CD4-positive, alpha-beta T cell treated with Interleukin-6 for 4 hours (primary cell): ENCODE measurements around the gene CHN1.

Experiments
- DNase-seq: peaks from one replicate; pipeline ENCODE4 v3.0.0-alpha.2; 2020; ENCODE audit warnings: mixed read lengths

CHN1 gene

GRCh38 chr2:174780856-174781255, 224.3 kb downstream of the CHN1 start:
- DNase-seq: no peak

DNA sequence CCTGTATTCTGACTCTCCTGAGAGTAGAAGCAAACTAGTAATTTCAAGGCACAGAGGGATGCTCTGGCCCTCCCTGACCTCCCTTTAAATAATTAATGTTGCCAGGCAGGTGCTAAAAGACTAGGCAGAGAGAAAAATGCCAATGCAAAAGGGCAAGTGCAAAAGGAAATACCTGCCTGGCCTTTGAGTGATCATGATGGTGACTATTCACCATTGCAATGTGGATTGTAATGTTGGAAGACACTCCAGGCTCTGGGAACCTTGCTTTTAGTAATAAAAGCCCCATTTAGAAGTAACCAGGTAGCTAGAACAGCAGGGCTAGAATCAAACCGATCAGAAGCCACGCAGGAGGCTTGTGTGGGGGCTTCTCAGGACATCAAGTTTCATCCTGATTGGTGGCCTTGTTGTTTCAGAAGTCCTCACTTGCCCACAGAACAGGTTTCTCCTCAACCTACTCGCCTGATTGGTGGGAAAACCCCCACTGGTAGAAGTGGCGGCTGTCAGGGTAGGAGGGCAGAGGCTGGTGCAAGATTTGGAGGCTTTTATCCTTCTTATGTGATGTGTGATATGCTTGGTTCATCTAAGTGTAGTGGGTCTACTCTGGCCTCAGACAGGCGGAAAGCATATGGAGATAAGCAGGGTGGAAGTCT, 224.9 kb downstream of the CHN1 start:
- DNase-seq: no peak

GRCh38 chr2:174779361-174779928, 225.7 kb downstream of the CHN1 start:
- peak; percentile 21 for DNase-seq

DNA sequence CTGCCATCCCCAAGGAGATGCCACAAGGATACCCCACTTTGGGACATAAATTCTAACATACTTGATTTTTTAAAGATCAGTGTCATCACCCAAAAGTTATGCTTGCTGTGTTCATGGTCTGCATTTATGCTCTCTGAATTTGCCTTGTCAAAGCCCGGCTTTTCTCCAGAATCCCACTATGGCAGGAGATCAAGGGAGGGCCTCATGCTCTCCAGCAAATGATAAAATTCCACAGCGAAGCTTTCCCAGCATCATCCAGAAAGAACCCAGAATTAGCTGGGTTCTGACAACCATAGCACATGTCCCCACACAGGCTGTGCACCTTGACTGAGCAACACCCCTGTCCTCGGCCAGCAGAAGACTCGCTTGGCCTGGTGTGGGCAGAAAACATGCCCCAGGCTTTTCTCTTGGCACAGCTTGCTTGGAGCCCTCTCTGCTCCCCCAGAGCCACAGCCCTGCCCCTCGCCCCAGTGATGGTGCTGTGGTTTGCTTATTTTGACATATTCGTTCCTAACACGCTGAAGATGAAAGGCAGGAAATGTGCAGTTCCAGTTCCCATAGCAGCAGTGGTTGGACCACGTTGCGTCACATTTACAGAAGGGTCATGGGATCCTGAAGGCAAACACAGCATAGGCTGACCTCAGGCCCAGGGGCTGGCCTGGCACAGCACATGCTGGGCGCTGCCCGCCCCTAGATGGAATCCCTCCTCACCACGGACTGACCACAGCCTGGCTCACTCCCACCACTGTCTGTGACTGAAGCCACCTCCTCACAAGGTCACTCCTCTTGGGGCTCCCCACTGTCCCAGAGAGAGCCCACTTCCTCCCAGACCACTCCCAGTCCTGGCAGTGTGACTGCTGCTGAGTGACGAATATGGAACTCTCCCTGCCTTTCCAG, 226.8 kb downstream of the CHN1 start:
- DNase-seq: peak; percentile 72

GRCh38 chr2:174777347-174778084, 227.7 kb downstream of the CHN1 start:
- no peak for DNase-seq

DNA sequence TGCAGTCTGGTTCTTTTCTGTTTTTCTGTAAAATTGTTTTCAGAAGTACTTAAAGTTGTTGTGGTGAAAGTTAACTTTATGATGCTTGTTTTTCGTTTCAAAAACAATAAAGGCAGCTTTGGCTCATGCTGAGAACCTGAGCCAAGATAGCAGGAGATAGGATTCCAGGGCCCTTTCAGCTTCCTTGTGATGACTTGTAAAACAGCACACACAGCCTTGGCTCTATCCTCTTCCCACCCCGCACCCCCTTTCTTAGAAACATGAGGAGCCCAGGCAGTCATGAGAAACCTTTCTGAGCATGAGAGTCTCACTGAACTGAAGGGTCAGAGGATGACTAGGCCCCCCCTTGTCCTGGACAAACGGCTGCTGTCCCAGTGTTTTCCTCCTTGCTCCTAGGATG, 228.5 kb downstream of the CHN1 start:
- DNase-seq: no peak

DNA sequence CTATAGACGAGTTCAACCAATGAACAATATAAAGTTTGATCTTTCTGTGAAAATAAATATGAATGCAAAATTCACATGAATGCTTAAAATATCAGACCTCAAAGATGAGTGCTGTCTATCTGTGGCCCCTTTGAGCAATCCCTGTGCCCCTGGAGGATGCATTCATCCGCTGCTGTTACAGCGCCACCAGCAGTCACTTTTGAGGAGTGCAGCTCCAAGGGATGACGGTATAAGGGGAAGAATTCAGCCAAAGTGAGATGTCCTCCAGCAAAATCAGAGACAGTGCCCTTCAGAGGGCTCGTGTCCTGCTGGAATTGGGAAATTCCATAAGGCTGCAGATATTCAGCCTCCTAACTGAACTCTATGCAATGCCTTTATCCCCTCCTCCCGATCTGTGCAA, 229.0 kb downstream of the CHN1 start:
- DNase-seq: no peak

GRCh38 chr2:174775571-174775980, 229.6 kb downstream of the CHN1 start:
- no peak for DNase-seq

DNA sequence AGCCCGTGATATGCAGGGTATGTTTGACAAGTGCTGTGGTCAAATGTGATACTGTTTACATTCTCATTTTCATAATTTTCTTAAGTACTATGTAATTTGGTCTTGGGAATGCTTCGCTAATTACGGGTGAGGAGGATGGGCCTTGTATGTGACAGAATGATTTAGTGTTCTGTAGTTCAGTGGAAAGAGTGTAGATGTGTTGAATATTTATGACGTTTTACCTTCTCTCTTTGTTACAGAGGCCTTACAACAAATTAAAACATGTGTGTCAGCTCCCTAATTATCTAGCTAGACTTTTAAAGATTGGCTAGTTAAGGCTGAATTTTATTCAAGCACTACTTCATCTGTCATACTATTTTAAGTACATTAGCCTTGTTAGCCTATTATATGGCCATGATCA, 230.3 kb downstream of the CHN1 start:
- no peak for DNase-seq

DNA sequence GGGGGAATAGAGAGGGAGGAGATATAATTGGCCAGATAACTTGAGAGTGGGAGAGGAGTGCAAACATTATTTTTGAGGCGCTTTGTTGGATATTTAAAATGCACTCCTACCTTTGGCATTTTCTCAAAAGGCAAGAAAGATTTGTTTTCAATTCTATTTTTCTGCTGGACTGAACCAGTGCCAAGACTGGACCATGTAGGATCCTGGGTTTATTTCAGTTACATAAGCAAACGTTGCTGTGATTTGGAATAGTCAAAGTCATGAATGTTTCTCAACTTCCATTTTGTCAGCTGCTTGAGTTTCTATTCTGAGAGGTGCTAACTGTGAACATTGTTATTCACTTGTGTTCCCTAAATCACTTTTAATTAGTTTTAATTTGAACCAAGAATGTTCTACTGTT, 232.0 kb downstream of the CHN1 start:
- no peak for DNase-seq

DNA sequence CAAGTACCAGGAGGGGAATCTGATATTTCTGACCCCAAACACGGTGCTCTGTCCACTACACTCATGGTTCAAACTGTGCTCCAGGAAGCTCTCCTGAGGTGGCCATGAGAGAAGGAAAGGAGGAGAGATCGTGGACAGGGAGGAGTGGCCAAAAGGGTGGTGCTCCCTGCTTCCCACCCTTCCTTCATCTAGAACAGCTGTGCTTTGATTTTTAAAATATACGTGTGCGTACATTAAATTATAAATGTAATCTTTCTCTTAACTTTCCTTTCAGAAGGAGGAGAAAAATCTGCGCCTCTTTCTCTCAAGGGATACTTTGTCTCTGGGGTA, 232.7 kb downstream of the CHN1 start:
- DNase-seq: no peak

DNA sequence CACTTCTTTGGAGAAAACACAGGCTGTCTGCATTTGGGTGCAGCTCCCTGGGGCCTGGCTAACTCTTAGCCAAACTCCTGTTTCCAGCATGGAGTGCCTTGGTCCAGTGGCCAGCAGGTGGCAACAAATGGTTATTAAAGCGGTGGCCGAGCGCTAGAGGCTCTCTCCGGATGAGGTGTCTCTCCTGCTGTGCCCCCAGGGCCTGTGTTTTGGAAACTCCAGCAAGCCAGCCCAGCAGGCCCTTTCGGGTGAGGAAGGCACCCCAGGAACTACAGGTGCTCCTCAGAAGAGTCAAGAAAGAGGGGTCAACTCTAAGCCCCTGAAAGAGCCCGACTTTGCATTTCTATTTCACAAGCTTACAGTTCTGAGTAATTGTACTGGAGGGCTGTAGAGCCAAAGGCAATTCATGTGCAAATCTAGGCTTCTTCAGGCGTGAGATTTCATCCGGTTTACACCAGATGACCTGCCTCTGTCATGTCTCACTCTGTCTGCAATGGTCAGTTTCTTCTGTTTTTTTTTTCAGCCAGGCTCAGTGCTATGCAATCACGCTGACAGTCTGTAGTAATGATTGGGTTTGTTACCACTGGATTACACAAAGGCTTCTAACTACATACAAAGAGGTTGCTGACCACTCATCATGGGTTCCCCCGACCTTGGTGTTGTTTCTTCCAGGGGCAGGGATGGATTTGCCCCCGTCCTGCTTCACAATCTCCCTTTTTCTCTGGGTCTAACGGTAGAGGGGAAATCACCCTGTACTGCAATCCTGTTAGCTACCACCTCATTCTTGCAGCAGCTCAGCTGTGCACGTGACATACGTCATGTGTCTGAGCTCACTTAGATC, 233.3 kb downstream of the CHN1 start:
- DNase-seq: peak; percentile 38

DNA sequence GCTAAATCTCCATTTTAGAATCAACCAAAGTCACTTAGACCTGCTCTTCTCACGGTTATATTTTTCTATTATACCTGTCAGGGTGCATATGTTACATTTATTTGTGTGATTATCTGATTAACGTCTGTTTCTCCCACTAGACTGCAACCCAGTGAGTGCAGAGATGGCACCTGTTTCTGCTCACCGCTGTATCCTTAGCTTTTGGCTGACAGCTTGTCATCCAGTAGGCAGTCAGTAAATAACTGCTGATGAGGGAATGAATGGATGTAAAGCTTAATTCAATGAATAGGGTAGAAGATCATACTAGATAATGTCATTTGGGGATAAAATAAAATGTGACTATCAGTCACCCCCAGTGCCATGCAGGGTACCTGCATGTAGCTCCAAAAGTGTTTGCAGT, 234.0 kb downstream of the CHN1 start:
- DNase-seq: no peak

GRCh38 chr2:174768557-174768956, 236.6 kb downstream of the CHN1 start:
- DNase-seq: no peak

DNA sequence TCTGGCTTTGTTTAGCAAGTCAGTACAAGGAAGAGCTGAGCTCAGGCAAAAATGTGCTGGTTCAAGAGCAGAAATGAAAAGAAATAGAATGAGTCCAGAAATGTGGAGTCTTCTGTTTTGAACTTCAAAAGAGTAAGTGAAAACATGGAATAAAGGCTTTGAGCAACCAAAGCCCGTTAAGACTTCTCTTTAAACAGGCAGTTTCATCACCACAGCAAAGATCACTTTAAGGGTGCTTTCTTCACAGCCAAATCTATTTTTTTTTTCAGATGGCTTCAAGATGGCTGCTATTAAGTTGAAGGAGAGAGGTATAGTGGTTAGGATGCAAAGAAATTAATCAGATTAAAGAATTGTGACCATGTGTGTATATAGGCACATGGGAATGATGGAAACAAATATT, 238.9 kb downstream of the CHN1 start:
- no peak for DNase-seq

DNA sequence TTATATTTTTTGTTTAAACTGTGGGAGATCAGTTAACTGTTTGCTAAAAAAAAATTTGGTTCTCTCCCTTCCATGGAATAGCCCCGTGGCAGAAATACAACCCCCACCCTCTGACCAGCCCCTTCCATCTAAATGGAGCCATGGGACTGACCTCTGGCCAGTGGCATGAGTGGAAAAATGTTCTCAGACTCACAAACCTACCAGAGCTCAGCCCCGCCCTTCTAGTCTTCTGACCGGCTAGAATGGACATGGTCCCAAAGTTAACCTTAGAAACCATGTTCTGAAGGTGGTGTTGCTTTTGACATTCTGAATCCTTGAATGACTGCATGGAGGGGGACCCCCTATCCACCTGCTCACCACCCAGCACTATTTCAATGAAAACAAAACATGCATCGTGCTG, 239.6 kb downstream of the CHN1 start:
- DNase-seq: no peak

- no peak for DNase-seq
These were observed 240.6 kb downstream of the CHN1 start, which contains the start of gene CHRNA1 for GRCh38 chr2:174764280-174765255. Gene CHRNA1, minus strand, starts transcription at chr2:174764472. Its CDS starts 78 bp downstream, at chr2:174764394.

DNA sequence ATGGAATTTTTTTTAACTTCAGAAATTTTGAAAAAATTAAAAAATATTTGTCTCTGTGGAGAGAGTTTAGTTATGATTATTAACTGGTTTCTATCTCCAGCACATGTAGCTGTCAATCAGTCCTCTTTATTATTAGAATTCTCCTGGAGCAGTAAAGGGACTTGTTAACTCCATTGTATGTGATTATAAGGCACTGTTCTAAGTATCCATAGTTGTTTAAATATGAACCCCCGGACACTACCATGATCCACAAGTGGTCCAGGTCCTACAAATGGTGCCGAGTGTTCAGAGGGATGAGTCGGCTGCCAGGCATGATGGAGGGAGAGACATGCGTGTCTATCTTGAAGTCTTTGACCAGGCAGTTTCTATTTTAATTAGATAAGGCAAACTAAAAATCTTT, 241.4 kb downstream of the CHN1 start:
- DNase-seq: no peak

GRCh38 chr2:174762464-174762863, 242.7 kb downstream of the CHN1 start:
- DNase-seq: no peak

DNA sequence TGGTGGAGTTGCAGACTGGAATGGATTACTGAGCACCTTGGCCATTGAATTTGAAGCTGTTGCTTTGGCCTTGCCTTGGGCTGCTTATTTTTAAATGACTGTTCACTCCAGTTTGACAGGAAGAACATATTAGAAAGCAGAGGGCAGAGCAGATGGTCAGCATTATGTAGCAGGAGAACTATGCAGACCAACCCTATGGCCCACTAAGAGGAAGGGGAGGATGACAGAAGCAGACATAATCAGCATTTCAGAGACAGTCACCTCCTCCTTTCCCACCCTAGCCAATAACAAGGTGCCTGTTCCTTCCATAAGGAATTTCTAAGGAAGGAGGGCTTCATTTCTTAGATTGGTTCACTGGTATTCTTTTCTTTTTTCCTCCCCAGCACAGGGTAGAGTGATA, 243.3 kb downstream of the CHN1 start:
- no peak for DNase-seq

GRCh38 chr2:174760845-174761473, 244.2 kb downstream of the CHN1 start:
- no peak for DNase-seq
